Midbrain (tissue), 1 donor: ENCODE data around the gene OR6K2.
"Not testable (repeated sequence)": the region's sequence is repeated elsewhere in the genome, so short reads cannot be mapped to it uniquely, and the experiment has no call there.

Experiments used
- DNase-seq: peaks from one replicate; lab custom pipeline; 2025; lab: John Stamatoyannopoulos, UW

Gene OR6K2

GRCh38 chr1:158700552-158700951 is at the start of gene OR6K2:
TSS of gene OR6K2 (minus strand) at chr1:158700652. CDS start at chr1:158700652, 0 bp downstream.
- DNase-seq = no peak

DNA sequence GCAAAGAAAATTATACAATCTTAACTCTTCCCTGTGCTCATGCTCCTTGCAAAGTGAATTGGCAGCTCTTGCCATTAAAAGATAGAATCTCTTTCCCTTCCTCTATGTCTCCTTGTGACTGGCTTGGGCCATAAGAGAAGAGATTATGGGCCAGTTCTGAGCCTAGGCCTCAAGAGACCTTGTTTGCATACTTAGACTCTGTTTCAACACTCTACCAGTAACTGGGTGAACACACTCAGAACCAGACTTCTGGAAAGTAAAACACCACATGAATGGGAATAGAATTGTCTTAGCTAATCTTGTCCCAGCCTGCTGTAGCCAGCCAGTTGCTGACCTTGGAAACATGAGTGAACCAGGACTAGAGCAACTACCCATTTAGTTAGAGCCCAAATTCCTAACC is 35.4 kb upstream of the OR6K2 start:
- no peak for DNase-seq

GRCh38 chr1:158732524-158732923 is 32.1 kb upstream of the OR6K2 start:
- DNase-seq = no peak

GRCh38 chr1:158731707-158732106 is 31.3 kb upstream of the OR6K2 start:
- DNase-seq = no peak

DNA sequence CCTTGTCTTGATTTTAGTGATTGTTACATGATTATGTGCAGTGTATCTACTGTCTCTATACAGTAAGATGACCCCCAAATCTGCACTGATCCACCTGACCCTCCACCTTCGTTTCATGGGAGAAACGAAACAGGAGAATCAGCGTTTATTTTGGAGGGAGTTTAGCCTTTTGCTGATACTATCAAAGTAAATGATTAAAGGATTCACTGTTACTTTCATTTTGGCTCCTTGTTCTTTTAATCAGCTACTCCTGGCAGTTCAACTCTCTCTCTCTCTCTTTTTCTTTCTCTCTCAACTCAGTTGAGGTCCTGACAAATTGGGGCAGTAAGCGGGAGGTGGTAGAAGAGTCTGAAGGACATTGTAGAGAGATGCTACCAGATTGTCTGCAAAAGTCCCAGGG is 30.0 kb upstream of the OR6K2 start:
- no peak for DNase-seq

GRCh38 chr1:158728510-158729225 is 28.2 kb upstream of the OR6K2 start:
- DNase-seq = no peak

DNA sequence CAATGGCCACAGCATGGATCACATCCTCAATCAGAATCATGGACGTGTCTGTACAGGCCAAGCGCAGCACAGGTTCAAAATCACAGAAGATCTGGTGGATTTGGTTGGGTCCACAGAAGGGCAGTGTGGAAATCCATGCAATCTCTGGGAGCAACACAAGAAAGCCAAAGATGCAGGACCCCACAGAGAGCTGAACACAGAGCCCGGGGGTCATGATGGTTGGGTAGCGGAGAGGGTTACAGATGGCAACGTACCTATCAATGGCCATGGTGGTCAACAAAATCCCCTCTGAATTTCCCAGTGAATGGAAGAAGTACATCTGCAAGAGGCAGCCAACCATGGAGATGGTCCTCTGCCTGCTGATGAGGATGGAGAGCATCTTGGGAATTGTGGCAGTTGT is 24.0 kb upstream of the OR6K2 start:
- no peak for DNase-seq

- DNase-seq = no peak
These were observed 20.2 kb upstream of the OR6K2 start, which contains the start of gene OR6K3 for GRCh38 chr1:158720620-158721019. TSS of gene OR6K3 (minus strand) at chr1:158720720. CDS start at chr1:158718115, 2,605 bp downstream.

DNA sequence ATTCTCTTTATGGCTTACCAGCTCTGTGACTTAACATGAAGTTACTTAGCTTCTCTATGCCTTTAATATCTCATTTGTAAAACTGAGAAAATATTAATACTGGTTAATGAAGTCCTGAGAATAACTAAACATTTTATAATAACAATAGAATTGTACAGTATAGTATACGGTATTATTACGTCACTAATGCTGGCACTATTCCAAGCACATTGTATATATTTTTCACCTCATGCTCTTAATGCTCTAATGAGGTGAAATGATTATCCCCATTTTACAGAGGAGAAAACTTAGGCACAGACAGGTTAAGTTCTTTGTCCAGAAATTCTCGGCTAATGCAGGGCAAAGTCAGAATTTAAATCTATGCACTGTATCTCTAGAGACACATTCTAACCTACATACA is 19.2 kb upstream of the OR6K2 start:
- DNase-seq = no peak

DNA sequence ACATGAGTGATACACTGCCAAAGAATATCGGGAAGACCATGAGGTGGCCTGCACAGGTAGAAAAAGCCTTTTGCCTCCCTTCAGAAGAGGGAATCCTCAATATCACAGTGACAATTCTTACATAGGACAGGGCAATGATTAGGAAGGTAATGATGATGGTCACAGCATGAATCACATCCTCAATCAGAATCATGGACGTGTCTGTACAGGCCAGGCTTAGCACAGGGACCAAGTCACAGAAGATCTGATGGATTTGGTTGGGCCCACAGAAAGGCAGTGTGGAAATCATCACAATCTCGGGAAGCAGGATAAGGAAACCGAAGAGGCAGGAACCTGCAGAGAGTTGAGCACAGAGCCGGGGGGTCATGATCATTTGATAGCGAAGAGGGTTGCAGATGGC is 16.9 kb upstream of the OR6K2 start:
- DNase-seq = no peak

- no peak for DNase-seq
These were observed 15.9 kb upstream of the OR6K2 start for GRCh38 chr1:158716335-158716734.

DNA sequence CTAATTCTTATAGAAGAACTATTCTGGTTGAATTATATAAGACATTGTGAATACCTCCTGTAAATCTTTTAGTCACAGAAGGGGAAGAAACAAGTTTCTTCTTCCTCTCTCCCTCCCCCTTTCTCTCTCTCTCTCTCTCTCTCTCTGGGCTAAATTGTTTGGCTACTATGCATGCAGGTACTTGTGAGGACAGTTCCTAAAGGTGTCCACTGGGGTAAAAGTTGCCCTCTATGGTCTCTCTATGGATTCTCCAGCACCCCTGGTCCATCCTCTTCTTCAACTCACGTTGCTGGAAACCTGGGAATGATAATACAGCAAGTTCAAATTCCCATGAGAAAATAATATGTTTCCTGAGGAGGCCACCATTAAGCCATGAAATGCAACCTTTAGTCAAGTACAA is 14.3 kb upstream of the OR6K2 start:
- no peak for DNase-seq

- no peak for DNase-seq
These were observed 10.6 kb upstream of the OR6K2 start for GRCh38 chr1:158711098-158711497.

GRCh38 chr1:158706096-158706495 is 5.6 kb upstream of the OR6K2 start:
- no peak for DNase-seq

DNA sequence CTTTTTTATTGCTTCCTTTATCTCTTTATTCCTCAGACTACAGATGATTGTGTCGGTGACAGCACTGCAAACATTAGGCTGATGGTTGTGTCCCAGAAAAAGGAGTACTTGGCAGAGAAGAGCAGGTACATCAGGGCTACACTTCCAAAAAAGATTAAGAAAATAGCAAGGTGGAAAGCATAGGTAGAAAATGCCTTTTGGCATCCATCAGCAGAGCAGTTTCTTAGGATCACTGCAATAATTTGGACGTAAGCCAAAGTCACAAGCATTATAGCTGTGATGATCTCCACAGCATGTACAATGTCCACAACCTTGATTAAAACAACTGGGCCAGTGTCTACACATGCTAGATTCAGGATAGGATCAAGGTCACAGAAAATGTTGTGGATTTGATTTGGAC is 5.9 kb downstream of the OR6K2 start:
- DNase-seq = no peak

DNA sequence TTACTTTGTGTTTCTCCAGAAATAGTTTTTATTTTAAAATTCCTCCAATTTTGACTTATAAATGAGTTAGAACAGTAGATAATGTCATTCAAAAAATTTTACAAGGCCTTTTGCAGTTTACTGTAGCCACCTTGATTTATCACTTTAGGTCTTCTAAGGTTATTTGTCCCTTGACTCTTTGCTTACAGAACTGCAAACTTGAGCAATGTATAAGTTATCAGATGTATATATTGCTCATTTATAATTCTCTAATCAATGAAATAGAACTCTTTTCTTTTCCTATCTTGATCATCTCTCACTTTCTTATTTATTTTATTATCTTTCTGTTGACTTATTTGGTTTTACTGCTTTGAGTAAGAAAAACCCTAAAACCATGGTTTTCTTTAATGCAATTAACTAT is 8.1 kb downstream of the OR6K2 start:
- DNase-seq = no peak

DNA sequence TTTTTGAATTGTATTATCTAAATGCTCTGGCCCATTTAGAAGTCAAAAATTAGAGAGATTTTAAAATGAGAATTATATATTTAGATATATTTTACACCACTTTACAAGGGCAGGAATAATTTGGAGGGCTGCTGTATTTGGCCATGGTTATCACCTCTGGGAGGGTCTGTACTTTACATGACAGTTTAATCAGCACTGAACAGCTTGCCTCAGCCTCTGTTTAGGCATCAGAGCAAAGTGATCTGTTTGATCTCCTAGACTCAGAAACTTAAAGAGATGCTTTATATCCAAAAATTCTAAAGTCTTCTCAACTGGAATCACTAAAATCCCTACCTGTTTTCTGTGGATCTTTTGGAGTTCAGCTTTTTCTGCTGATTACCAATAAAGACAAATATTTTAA is 8.5 kb downstream of the OR6K2 start:
- no peak for DNase-seq

DNA sequence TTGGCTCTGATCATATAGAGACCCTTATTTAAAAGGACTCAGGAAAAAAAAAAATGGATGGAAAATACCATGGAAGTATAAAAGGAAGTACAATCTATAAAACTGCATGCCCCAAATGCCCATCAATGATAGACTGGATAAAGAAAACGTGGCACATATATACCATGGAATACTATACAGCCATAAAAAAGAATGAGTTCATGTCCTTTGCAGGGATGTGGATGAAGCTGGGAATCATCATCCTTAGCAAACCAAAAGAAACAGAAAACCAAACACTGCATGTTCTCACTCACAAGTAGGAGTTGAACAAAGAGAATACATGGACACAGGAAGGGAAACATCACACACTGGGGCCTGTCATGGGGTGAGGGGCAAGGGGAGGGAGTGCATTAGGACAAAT is 9.3 kb downstream of the OR6K2 start:
- not testable (repeated sequence) for DNase-seq

DNA sequence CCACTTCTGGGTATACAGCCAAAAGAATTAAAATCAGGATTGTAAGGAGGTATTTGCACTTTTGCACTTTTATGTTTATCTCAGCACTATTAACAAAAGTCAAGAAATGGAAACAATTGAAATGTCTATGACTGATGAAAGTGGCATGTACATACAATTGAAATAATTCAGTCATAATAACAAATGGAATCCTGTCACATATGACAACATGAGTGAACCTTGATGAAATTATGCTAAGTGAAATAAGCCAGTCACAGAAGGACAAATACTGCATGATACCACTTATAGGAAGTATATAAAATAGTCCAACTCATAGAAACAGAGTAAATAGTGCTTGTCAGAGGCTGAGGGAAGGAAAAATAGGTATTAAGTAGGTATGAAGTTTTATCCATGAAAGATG is 10.6 kb downstream of the OR6K2 start:
- DNase-seq = no peak

- no peak for DNase-seq
These were observed 11.3 kb downstream of the OR6K2 start for GRCh38 chr1:158689110-158689509.

DNA sequence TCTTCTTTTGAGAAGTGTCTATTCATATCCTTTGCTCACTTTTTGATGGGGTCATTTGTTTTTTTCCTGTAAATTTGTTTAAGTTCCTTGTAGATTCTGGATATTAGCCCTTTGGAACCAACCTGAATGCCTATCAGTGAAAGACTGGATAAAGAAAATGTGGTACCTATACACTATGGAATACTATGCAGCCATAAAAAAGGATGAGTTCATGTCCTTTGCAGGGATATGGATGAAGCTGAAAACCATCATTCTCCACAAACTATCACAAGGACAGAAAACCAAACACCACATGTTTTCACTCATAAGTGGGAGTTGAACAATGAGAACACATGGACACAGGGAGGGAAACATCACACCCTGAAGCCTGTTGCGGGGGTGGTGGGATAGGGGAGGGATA is 12.1 kb downstream of the OR6K2 start:
- not testable (repeated sequence) for DNase-seq

DNA sequence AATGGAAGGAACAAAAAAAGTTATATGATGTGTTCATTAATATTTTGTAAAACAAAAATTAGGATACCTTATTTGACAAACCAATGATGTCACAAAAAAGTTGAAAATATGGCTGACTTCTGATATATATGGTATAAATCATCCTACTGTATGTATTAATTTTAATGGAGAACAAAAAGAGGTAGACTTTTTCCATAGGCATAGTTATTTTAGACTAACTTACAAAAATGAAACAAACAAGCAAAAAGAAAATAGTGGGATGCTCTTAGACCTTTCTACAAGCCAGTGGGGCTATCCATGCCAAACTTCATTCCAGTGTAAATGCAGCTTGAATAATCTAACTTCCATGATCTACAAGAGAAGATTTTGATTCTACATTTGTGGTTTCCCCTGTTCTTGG is 13.4 kb downstream of the OR6K2 start:
- no peak for DNase-seq

GRCh38 chr1:158686111-158687009 is 14.1 kb downstream of the OR6K2 start, which contains the start of gene SPTA1:
TSS of gene SPTA1 (minus strand) at chr1:158686715. CDS start at chr1:158686517, 198 bp downstream.
- no peak for DNase-seq
